ENCODE results near the gene AKAP13. TPM values are rescaled to one million over a fixed set of nuclear protein-coding genes. Genes with fewer than 3 reads are reported as not detected.

The AKAP13 gene
- total RNA-seq, 1 experiment from 2014 or later: 54.5 TPM

GRCh38 chr15:85488997-85489396 lies 108.6 kb downstream of the AKAP13 start:
- intact Hi-C loops (cut with micrococcal nuclease; ENCODE audit: unreplicated experiment): loop anchor here (5.0 kb wide), 2 partner anchors 238 to 353 kb away; no protein-coding TSS in a partner anchor
- no peak for DNase-seq (ENCODE audit: low spot score)
- CTCF ChIA-PET: interaction anchor here (1.5 kb wide), 1 partner anchor 11 kb away, joined by 4 read pairs; no protein-coding TSS in a partner anchor
- no peaks in the 10 kb centered on the region for H3K27me3 ChIP-seq (replicated peaks; ENCODE audit: insufficient read depth, low read depth, low read length, poor library complexity)
- no peak overlapping the region for H3K27ac ChIP-seq (ENCODE audit: low read depth, low read length, poor library complexity, severe bottlenecking)
- POLR2A ChIA-PET (ENCODE audit: low non-redundant PET): no interaction called here
- H3K4me3 ChIP-seq (ENCODE audit: low read depth, low read length, poor library complexity, severe bottlenecking): no peak overlapping the region
- no TSS peak for BruUV-seq (replicated peaks)
- H3K9me3 ChIP-seq (ENCODE audit: low read depth, low read length, poor library complexity, severe bottlenecking): no peaks in the 10 kb centered on the region
- TF ChIP-seq, protein P1, sequence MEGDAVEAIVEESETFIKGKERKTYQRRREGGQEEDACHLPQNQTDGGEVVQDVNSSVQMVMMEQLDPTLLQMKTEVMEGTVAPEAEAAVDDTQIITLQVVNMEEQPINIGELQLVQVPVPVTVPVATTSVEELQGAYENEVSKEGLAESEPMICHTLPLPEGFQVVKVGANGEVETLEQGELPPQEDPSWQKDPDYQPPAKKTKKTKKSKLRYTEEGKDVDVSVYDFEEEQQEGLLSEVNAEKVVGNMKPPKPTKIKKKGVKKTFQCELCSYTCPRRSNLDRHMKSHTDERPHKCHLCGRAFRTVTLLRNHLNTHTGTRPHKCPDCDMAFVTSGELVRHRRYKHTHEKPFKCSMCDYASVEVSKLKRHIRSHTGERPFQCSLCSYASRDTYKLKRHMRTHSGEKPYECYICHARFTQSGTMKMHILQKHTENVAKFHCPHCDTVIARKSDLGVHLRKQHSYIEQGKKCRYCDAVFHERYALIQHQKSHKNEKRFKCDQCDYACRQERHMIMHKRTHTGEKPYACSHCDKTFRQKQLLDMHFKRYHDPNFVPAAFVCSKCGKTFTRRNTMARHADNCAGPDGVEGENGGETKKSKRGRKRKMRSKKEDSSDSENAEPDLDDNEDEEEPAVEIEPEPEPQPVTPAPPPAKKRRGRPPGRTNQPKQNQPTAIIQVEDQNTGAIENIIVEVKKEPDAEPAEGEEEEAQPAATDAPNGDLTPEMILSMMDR (conservative IDR thresholded peaks at IDR 0.05; ENCODE audit: low read depth, low read length): no peak
- no peak for TF ChIP-seq EZH2 (IDR thresholded peaks at IDR 0.05; ENCODE audit: borderline replicate concordance, low read depth, low read length, poor library complexity, severe bottlenecking)
- H3K36me3 ChIP-seq (ENCODE audit: insufficient read depth, low read length, poor library complexity, severe bottlenecking): no peaks in the 10 kb centered on the region
- peaks cover 17% of the 10 kb centered on the region for H3K4me1 ChIP-seq (ENCODE audit: insufficient read depth, low read length, poor library complexity, severe bottlenecking)

DNA sequence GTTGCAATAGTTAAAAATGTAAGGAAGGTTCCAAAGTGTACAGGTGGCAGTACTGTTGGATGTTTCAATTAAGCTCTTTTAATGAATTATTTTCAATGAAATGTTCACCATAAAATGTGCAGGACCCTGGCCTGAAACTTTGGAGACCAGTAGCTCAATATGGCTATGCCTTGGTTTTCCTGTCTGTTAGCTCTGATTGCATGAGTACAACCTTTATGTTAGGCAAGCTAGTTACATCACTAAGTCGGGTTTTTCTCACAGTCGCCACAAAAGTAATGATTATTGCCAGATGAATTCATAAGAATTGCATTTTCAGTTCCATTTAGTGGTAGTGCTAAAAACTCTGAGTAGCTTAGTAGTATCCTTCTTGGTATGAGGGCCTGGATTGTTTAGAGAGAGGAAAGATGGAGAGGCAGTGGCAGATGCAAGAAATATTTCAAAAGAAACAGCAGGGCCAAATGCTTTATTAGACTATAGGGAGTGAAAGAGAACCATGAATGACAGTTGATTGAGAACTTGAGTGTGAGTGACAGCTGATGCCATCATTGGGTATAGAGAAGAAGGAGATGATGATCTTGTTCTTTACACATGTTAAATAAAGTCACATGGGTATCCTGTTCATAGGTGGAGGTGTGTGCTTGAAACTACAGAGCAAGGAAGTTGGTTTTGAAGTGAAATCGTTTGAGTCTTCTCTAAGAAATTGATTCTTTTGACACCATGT lies 109.5 kb downstream of the AKAP13 start:
- no TSS peak for BruUV-seq (replicated peaks)
- no peak for DNase-seq (ENCODE audit: low spot score)
- intact Hi-C loops (cut with micrococcal nuclease; ENCODE audit: unreplicated experiment): loop anchor here (5.0 kb wide), 2 partner anchors 237 to 352 kb away; no protein-coding TSS in a partner anchor
- Histone ChIP-seq H3K4me3 (ENCODE audit: low read depth, low read length, poor library complexity, severe bottlenecking) (no peak overlapping the region), H3K27ac (ENCODE audit: low read depth, low read length, poor library complexity, severe bottlenecking) (no peak overlapping the region), H3K4me1 (ENCODE audit: insufficient read depth, low read length, poor library complexity, severe bottlenecking) (peaks cover 11% of the 10 kb centered on the region), H3K9me3 (ENCODE audit: low read depth, low read length, poor library complexity, severe bottlenecking) (no peaks in the 10 kb centered on the region), H3K36me3 (ENCODE audit: insufficient read depth, low read length, poor library complexity, severe bottlenecking) (no peaks in the 10 kb centered on the region), H3K27me3 (replicated peaks; ENCODE audit: insufficient read depth, low read depth, low read length, poor library complexity) (no peaks in the 10 kb centered on the region)
- ChIA-PET POLR2A (ENCODE audit: low non-redundant PET) (no interaction called here), CTCF (interaction anchor here (1.5 kb wide), 1 partner anchor 10 kb away, joined by 4 read pairs; no protein-coding TSS in a partner anchor)
- TF ChIP-seq, protein P1 (conservative IDR thresholded peaks at IDR 0.05; ENCODE audit: low read depth, low read length): no peak
- no peak for TF ChIP-seq EZH2 (IDR thresholded peaks at IDR 0.05; ENCODE audit: borderline replicate concordance, low read depth, low read length, poor library complexity, severe bottlenecking)

- H3K9me3 ChIP-seq (ENCODE audit: low read depth, low read length, poor library complexity, severe bottlenecking): no peaks in the 10 kb centered on the region
- POLR2A ChIA-PET (ENCODE audit: low non-redundant PET): interaction anchor here (0.9 kb wide), 1 partner anchor 70 kb away, joined by 3 read pairs; no protein-coding TSS in a partner anchor
- no TSS peak for BruUV-seq (replicated peaks)
- no peaks in the 10 kb centered on the region for H3K36me3 ChIP-seq (ENCODE audit: insufficient read depth, low read length, poor library complexity, severe bottlenecking)
- no peaks in the 10 kb centered on the region for H3K27me3 ChIP-seq (replicated peaks; ENCODE audit: insufficient read depth, low read depth, low read length, poor library complexity)
- no peak for DNase-seq (ENCODE audit: low spot score)
- H3K27ac ChIP-seq (ENCODE audit: low read depth, low read length, poor library complexity, severe bottlenecking): no peak overlapping the region
- intact Hi-C loops (cut with micrococcal nuclease; ENCODE audit: unreplicated experiment): no loop called here
- TF ChIP-seq, protein P1 (conservative IDR thresholded peaks at IDR 0.05; ENCODE audit: low read depth, low read length): no peak
- no peak for TF ChIP-seq EZH2 (IDR thresholded peaks at IDR 0.05; ENCODE audit: borderline replicate concordance, low read depth, low read length, poor library complexity, severe bottlenecking)
- H3K4me3 ChIP-seq (ENCODE audit: low read depth, low read length, poor library complexity, severe bottlenecking): no peak overlapping the region
- CTCF ChIA-PET: interaction anchor here (1.5 kb wide), 1 partner anchor 9 kb away, joined by 4 read pairs; no protein-coding TSS in a partner anchor
- H3K4me1 ChIP-seq (ENCODE audit: insufficient read depth, low read length, poor library complexity, severe bottlenecking): peaks cover 2% of the 10 kb centered on the region
These were observed 110.5 kb downstream of the AKAP13 start for GRCh38 chr15:85490856-85491255.

Measured in A673 (cell line).